GM21515 (cell line): ENCODE results near the gene CEACAM5.

ENCODE experiments used
- ATAC-seq: cut with Tn5 transposase; IDR thresholded peaks from one replicate; pipeline ENCODE4 v1.9.1; 2021; ENCODE audit not compliant: unreplicated experiment

CEACAM5 gene

GRCh38 chr19:41708481-41708880, at the start of gene CEACAM5:
CEACAM5 (plus strand) TSS chr19:41708626; CDS start chr19:41708732, 106 bp downstream.
- ATAC-seq = no peak

- no peak for ATAC-seq
These were observed 42.4 kb upstream of the CEACAM5 start for GRCh38 chr19:41666075-41666474.

GRCh38 chr19:41668315-41668714, 40.1 kb upstream of the CEACAM5 start:
- ATAC-seq = no peak

GRCh38 chr19:41670755-41671154, 37.7 kb upstream of the CEACAM5 start:
- ATAC-seq = no peak

- ATAC-seq = no peak
These were observed 36.9 kb upstream of the CEACAM5 start for GRCh38 chr19:41671486-41671885.

GRCh38 chr19:41682437-41682836, 26.0 kb upstream of the CEACAM5 start:
- ATAC-seq = no peak

- no peak for ATAC-seq
These were observed 21.0 kb upstream of the CEACAM5 start for GRCh38 chr19:41687419-41687818.

- no peak for ATAC-seq
These were observed 20.3 kb upstream of the CEACAM5 start, which contains the start of gene CEACAM7 for GRCh38 chr19:41688098-41688497. CEACAM7 (minus strand) TSS chr19:41688270; CDS start chr19:41688165, 105 bp downstream.

GRCh38 chr19:41688687-41689086, 19.7 kb upstream of the CEACAM5 start:
- ATAC-seq = no peak

GRCh38 chr19:41689993-41690800, 18.2 kb upstream of the CEACAM5 start:
- no peak for ATAC-seq

GRCh38 chr19:41690801-41691065, 17.7 kb upstream of the CEACAM5 start:
- no peak for ATAC-seq

- no peak for ATAC-seq
These were observed 17.0 kb upstream of the CEACAM5 start for GRCh38 chr19:41691268-41691970.

- no peak for ATAC-seq
These were observed 14.2 kb upstream of the CEACAM5 start for GRCh38 chr19:41694196-41694595.

- no peak for ATAC-seq
These were observed 13.4 kb upstream of the CEACAM5 start for GRCh38 chr19:41694831-41695635.

GRCh38 chr19:41695745-41696144, 12.7 kb upstream of the CEACAM5 start:
- ATAC-seq = no peak

GRCh38 chr19:41696402-41697197, 11.8 kb upstream of the CEACAM5 start:
- no peak for ATAC-seq

GRCh38 chr19:41697198-41697855, 11.1 kb upstream of the CEACAM5 start:
- no peak for ATAC-seq

- ATAC-seq = no peak
These were observed 9.6 kb upstream of the CEACAM5 start for GRCh38 chr19:41698746-41699230.

GRCh38 chr19:41699231-41699967, 9.0 kb upstream of the CEACAM5 start:
- ATAC-seq = no peak

GRCh38 chr19:41699968-41700323, 8.5 kb upstream of the CEACAM5 start:
- ATAC-seq = no peak
